GM19328 (cell line): ENCODE data around the gene PPM1J.

Experiments used
- ATAC-seq: cut with Tn5 transposase; IDR thresholded peaks from one replicate; pipeline ENCODE4 v1.9.1; 2021; ENCODE audit warnings: mild to moderate bottlenecking, moderate library complexity; ENCODE audit not compliant: unreplicated experiment

The PPM1J gene

DNA sequence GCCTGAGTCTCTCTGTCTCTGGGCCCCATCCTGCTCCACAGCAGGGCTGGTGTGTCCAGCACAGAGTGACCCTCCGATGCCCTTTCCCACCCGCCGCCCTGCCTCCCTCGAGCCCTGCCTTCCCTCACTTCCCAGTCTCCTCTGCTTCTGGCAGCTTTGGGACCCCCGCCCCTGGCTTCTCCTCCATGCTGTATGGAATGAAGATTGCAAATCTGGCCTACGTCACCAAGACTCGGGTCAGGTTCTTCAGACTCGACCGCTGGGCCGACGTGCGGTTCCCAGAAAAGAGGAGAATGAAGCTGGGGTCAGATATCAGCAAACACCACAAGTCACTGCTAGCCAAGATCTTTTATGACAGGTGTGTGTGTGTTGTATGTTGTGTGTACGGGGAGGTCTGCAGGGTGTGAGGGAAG lies 26.3 kb downstream of the PPM1J start:
- ATAC-seq = no peak

DNA sequence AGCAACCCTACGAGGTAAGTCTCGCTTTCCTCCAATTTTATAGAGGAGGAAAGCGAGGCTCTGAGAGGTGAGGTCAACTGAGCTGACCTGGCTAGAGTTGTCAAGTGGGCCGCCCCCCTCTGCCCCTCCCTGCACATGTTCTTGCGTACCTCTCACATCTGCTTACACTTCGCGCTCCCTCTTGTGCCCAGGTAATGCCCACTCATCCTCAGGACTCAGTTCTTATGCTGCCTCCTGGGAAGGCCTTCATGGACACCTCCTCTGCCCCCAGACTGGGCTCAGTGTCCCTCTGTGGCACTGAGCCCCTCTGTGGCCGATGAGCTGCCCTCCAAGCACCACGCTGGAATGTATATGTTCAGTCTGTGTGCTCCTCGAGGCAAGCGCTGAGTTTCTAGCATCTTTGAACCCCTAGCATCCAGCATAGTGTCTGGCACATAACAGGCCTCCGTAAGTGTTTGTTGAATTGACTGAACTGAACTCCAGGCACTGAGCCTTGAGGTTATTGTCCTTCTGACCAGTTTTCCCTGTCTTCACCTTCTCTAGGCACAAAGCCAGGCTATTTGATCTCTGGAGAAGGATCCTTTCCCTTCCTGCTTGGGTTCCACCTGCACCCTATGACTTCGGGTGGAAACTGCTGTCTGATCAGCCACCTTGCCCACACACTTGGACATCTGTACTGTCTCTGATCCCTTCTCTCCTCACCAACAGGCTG lies 27.2 kb downstream of the PPM1J start:
- no peak for ATAC-seq

DNA sequence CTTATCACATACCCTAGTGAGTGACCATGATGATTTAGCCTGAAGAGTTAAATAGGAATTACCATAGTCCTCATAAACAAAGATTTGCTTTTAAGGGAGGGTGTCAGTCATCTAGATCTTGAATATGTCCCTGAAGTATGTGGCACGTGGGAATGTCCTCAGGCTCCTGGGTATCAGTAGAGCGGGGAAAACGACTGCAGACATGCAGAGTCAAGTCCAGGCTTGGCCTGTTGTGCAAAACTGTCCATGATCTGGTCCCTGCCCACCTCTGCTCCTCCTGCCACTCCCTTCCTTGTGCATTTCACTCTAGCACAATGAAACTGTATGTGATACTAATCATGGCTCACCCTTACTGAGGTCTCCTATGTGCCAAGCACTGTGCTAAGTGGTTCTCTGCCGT lies 27.8 kb downstream of the PPM1J start:
- ATAC-seq = no peak

DNA sequence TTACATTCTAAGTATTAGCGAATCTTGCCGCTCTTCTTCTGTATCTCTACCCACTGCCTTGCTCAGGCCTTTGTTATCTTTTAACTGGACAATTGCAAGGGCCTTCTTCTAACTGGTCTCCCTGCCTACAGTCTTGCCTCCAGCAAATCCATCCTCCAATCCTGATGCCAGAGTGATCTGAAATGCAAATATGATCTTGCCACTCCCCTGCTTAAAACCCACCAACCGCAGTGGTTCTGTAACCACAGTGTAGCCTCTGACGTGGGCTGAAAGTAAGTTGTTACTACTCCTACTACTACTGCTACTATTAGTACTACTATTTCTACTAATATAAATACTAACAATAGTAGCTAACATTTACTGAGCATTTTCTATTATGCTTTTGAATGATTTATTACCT lies 28.3 kb downstream of the PPM1J start:
- ATAC-seq = no peak

DNA sequence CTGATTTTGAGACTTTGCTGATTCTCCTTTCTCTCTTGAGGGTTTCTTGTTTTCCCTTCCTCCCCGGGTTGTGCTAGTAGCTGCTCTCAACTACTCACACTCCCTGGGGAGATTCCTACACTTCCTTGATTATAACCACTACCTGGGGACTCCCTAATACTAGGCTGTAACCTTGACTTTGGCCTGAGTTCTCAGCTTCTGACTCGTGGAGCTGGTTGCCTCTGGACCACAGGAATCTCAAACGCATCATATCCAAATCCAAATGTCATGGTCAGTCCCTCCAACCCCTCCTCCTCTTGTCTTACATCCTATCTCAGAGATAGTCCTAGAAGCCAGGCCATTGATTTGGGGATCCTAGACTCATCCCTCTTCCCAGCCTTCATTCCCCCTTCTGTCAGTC lies 28.7 kb downstream of the PPM1J start:
- no peak for ATAC-seq

DNA sequence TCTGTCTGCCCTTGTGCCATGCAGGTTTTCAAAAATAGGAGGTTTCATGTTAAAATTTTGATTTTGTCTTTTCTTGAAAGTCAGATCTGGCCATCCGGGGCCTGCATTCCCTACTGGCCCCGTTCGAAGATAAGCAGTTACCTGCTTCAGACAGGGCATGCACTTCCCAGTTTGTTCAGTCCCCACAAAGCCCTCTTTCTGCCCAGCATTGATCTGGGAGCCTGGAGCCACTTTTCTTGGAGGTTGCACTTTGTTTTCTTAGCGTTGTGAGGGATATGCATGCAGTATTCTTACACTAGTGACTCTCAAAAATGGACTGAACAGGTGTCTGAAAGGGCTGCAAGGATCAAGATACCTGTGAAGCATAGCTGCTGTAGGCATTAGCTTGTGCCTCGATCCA lies 29.2 kb downstream of the PPM1J start:
- ATAC-seq = no peak

DNA sequence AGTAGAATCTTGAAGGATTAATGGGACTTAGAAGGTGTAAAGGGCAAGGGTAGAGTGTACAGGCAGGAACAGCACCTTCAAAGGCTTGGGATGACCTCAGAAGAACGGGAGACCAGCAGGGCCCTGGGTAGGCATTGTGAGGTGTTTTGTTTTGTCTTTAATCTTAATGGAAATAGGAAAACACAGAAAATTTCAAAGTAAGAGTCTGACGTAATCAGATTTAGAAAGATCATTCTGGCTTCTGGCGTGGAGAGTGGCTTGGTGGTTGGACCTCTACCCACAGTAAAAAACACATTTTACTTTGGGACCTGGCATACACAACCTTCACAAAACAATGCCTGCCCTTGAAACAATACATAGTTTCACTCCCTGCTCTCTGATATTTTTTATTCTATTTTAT lies 36.5 kb downstream of the PPM1J start:
- no peak for ATAC-seq

DNA sequence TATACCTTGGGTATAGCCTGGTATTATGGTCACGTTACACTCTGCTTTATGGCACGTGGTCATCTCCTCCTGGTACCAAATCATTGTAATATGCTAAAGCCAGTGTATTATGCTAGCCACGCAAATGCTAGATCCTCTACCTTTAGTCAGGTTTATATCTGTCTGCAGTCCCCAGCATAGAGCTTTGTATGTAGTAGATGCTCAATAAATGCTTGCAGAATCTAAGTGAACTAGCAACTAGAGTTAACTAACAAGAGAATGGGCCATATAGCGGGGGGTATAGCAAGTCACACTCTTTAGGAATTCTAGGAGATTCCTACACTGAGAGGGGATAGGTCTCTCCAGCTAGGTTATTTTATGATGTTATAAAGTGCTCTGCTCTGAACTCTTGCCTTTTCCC lies 37.6 kb downstream of the PPM1J start:
- no peak for ATAC-seq

DNA sequence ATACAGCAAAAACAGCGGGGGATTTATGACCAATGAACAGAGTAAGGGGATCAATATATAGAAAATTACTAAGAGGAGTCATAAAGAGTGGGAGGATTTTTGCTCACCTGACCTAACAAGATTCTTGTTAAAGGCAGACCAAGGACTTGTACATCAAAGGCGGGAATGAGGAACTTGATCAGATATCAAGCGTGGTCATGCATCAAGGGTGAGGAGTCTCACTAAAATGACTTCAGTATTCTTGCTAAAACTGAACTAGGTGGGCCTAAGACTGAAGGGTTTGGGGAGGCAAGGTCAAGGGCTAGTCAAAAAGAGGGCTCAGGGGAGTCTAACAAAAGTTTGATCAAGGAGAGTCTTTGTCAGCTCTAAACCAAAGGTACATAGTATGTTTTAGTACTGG lies 38.6 kb downstream of the PPM1J start:
- ATAC-seq = no peak

DNA sequence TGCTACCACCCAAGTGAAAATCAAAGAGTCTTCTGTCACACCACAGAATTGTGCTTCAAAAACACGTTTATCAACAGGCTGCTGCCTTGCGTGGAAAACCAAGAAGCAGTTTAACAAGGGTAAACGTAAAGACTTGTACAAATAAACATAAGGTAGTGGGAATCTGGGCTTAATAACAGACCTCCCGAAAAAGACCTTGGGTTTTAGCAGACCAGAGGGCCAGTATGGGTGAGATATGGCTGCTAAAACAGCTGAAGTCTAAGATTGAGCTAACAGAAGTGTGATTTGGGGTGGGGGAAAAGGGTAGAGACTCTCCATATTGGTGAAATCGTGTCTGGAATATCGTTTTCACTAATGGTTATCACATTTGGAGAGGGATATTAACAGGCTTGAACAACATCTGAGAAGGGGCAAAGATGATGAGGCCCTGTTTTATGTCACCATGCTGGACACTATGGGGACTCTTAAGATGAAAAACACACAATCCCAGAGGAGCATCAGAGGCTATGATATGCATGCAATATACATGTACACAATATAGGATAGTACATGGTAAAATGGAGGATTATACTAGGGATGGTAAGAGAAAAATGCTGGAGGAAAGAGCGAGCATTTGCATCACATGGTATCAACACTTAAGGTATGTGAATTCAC lies 39.3 kb downstream of the PPM1J start:
- no peak for ATAC-seq

DNA sequence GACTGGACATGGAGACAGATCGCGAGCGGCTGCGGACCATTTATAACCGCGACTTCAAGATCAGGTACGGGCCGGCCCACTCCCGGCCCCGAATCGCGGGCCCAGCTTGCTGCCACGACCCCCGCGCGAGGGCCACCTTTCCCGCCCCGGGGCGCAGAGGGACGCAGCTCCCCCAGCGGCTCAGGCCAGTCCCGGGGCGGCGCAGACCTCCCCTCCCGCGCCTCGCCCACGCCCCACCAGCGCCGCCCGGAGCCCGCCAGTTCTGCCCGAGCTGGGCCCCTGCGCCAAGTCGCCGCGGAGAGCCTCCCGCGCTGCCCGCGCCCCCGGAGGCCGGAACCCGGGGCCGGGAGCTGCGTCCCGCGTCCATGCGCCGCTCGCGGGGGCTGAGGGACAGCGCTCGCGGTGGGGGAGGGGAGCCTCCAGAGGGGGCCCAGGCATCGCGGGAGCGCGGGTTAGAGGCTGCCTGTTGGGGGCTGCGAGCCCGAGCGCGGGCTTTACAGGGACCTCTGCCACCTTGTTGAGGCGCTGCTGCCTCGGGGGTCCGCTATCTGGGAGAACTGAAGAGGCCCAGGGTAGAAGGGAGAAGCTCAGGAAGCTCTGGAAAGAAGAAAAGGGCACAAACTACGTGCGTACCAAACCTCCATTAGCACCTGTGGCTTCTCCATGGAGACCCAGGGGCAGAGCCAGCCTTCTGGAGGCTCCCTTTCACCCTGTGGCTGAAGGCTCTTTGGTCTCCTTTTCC lies 40.0 kb downstream of the PPM1J start:
- ATAC-seq = peak; percentile 39

DNA sequence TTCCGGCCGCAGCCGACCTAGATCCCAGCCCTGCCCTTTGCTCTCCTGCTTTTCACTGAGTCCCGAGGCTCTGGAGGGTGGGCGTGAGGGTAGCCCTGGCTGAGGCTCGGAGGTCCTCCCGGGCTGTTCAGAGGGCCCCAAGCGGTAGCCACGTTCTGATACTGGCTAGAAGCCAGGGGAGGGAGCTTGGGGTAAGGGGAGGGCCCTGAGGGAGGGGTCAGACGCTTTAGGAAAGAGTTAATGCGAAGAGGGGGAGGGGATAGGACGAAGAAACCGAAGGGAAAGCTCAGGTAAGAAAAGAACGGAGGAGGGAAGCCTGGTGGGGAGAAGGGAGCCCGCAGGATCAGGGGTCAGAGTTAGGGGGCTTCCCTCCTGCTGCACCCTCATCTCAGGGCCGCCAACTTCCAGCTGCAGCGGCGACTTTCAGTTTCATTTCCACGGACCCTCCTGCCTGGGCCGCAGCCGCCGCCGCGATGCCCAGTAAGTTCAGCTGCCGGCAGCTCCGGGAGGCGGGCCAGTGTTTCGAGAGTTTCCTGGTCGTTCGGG lies 40.6 kb downstream of the PPM1J start, which contains the start of gene MOV10:
TSS of gene MOV10 (plus strand) at position 220 of the 546 bp plus-strand sequence. CDS start at position 474, 254 bp downstream.
- peak; percentile 58 for ATAC-seq

DNA sequence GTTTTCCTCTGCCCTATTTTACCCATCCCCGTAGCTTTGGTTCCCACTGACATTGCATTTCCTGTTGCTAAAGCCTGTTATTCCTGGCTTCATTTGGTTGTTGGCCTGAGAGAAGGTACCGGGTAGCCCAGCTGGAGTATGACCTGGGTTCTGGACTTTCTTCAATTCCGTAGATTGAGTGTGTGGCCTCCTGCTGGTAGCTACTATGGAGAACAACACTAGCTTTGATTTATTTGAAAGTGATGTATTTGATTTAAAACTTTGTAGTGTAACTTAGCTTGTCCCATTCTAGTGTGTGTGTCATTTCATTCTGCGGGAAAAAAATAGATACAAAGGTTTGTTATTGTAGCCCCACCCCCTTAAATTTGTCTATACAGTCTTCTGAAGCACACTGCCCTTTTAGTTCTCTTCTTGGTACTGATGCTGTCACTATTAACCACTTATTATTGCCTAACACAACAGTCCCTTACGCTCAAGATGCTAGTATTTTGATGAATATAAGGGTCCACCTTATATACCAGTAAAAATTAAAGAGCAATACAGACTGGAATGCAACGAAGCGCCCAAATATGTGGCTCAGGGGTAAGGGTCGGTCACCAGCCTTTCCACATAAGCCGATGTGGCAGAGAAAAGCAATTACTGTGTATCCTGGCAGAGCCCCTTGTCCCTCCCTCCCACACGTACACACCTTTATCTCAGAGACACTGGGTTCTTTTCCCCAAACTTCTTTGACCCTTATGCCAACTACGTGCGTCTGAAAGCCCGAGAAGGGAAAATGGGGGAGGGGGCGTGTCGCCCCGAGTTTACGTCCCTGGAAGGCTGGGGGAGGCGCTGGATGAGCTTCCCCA lies 41.3 kb downstream of the PPM1J start:
- no peak for ATAC-seq

DNA sequence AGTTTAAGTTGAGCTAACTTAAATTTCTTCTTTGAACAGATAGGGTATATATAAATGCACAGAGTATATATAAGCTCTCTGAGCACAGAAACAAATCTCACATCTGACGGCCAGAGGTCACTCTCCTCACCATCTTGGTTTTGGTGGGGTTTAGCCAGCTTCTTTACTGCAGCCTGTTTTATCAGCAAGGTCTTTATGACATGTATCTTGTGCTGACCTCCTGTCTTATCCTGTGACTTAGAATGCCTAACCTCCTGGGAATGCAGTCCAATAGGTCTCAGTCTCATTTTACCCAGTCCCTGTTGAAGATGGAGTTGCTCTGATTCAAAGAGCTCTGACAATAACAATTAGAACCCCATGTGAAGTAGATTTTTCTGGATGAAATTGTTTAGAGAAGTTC lies 42.3 kb downstream of the PPM1J start:
- ATAC-seq = no peak

DNA sequence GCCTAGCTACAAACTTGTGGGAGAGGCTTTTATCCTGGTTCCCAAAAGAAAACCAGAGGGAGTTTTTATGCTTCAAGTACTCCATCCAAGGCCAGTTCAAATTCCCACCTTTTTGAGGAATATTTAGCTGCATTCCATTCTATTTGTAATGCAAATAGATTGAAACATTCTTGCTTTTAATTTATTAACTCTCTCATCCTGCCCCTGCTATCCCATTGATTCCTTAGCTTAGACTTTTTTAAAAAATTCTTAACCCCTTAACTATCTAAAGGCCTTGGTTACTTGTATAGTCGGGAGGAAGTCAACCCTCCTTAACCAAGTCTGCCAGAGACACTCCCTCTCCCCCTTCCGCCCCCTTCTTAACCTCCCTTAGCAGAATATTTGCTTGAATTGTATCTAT lies 43.1 kb downstream of the PPM1J start:
- ATAC-seq = no peak

DNA sequence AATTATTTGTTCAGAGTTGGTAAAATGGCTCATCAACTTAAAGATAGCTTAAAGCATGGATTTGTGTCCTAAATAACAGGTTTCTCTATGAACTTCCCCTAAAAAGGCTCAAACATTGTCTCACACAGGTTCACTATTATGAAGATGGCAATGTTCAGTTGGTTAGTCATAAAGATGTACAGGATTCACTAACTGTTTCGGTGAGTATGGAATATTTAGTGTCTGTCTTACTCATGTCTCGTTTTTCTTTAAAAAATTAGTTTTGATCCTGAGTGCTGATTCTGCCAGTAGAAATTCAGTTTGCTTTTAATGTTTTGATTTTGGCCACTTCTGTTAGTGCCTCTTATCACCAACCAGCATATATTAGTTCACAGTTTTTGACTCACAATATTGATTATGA lies 48.2 kb downstream of the PPM1J start:
- no peak for ATAC-seq

DNA sequence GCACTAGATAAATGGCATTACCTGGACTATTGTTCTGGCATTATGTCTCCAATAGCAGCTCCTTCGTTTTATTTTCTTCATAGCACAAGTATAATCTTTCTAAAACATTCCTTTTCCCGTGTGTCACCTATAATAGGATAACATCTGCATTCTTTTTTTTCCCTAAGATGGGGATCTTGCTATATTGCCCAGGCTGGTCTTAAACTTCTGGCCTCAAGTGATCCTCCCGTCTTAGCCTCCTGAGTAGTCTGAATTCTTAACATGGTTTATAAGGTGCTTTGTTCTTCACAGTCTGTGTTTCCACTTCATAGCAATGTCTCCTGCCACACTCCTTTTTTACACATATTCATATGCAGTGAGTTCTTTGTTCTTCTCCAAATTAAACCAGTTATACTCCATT lies 49.3 kb downstream of the PPM1J start:
- no peak for ATAC-seq
